HG02981 (cell line): ENCODE data around the gene GPT2.
A peak's percentile ranks its signal among the peaks of the same experiment; 100 is the strongest.

Source experiments
- ATAC-seq: cut with Tn5 transposase; IDR thresholded peaks from one replicate; pipeline ENCODE4 v1.9.1; 2021; ENCODE audit warnings: mild to moderate bottlenecking, moderate library complexity; ENCODE audit not compliant: unreplicated experiment

The GPT2 gene, protein sequence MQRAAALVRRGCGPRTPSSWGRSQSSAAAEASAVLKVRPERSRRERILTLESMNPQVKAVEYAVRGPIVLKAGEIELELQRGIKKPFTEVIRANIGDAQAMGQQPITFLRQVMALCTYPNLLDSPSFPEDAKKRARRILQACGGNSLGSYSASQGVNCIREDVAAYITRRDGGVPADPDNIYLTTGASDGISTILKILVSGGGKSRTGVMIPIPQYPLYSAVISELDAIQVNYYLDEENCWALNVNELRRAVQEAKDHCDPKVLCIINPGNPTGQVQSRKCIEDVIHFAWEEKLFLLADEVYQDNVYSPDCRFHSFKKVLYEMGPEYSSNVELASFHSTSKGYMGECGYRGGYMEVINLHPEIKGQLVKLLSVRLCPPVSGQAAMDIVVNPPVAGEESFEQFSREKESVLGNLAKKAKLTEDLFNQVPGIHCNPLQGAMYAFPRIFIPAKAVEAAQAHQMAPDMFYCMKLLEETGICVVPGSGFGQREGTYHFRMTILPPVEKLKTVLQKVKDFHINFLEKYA

GRCh38 chr16:46883690-46884512 is at the start of gene GPT2:
Gene GPT2 (plus strand): TSS chr16:46884362. CDS start chr16:46884716, 354 bp downstream.
- peak; percentile 96 for ATAC-seq

DNA sequence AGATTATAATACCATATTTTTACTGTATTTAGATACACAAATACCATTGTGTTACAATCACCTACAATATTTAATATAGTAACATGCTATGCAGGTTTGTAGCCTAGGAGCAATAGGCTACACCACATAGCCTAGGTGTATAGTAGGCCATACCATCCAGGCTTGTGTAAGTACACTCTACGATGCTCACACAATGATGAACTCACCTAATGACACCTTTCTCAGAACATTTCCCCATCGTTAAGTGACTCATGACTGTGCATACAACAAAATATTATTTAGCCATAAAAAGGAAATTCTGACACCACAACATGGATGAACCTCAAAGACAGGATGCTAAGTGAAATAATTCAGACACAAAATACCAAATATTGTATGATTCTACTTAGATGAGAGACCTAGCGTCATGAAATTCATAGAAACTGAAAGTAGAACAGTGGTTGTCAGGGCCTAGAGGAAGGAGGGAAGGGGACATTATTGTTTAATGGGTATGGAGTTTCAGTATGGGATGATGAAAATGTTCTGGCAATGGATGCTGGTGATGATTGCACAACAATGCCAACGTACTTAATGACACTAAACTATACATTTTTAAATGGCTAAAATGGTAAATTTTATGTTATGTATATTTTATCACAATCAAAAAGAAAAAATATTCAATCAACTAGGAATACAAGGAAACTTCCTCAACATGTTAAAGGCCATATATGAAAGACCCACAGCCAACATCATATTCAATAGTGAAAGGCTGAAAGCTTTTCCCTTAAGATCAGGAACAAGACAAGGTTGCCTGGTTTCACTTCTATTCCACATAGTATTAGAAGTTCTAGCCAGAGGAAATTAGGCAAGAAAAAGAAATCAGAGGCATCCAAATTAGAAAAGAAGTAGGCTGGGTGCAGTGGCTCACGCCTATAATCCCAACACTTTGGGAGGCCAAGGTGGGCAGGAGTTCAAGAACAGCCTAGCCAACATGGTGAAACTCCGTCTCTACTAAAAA is 47.3 kb upstream of the GPT2 start:
- ATAC-seq: no peak

DNA sequence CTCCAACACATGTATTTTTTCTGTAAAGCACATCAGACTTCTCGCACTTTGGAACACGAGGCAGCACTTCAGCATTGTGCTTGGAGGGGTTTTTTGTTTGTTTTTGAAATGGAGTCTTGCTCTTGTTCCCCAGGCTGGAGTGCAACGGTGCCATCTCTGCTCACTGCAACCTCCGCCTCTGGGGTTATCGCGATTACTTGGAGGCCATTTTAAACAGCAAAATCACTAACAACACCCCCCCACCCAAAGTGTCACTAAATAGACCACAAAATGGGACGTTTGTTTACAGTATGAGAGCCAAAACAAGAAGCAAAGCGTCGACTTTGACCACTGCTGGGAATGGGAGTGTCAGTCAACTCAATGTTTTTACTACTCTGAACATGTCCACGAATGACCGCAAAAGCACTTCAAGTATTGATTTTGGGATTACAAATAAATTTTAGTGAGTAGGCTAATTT is 44.1 kb upstream of the GPT2 start:
- no peak for ATAC-seq

DNA sequence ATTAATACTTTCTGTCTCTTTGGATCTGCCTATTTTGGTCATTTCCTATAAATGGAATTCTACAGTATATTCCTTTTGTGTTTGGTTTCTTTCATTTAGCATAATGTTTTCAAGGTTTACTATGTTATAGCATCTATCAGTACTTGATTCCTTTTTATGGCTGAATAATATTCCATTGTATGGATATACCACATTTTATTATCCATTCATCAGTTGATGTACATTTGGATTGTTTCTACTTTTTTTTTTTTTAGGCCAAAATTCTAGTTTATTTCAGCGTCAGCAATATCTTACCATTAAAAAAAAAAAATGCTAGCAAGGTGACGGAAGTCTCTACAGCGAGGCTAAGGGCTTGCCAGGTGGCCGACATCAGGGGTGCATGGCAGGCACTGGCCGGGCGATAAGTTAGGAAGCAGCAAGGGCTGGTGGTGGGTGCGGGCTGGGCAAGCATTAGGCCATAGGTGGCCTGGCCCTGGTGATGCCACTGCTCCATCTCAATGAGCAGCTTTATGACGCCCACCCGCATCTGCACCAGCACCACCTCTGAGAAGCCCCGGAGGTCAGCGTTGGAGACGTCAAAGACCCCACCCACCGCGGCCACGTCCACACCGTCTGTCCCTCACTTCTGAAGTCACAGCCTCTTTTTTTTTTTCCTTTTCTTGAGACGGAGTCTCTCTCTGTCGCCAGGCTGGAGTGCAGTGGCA is 41.8 kb upstream of the GPT2 start:
- ATAC-seq: no peak

DNA sequence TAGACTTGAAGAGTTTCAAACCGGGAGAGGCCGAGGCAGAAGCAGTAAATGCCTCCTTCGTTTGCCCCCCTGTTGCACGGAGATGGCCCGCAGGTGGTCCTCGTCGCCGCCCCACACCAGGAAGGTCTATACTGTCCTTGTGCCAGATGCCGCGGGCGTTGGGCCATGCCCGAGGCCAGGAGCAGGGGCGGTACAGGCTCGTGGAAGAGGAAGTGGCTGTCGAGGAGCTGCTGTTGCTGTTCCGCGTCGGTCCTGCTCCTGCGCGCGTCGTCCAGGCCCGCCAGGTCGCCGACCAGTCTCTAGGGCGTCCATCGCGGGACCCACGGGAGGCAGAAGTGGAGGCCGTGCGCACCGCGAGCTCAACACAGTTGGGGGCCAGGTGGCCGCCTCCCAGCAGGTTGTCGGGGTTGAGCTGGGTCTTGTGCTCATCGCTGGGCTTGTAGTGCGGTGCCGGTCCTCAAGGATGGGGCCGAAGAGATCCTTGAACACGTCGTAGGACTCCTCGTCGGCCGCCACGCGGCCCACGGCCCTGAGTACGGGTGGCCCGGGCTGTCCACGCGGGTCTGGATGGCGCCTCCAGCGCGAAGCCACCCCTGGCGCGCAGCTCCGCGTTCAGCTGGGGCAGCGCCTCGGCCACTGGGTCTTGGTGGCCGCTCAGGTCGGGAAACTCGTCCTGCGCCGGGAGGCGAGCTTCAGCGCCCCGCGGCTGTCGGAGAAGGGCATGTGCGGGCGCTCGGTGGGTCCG is 40.1 kb upstream of the GPT2 start:
- ATAC-seq: no peak

DNA sequence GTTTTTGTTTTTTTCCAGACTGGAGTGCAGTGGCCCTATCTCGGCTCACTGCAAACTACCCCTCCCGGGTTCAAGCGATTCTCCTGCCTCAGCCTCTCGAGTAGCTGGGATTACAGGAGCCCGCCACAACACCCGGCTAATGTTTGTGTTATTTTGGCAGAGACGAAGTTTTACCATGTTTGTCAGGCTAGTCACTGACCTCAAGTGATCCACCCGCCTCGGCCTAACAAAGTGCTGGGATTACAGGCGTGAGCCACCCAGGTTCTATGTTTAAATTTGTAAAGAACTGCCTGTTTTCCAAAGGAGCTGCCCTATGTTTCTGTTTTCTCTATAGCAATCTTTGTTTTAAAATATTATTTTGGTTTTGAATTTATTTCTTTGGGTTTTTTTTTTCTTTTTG is 39.4 kb upstream of the GPT2 start:
- ATAC-seq: no peak

- no peak for ATAC-seq
Measured at GRCh38 chr16:46845952-46846351, 38.2 kb upstream of the GPT2 start.

GRCh38 chr16:46848768-46849764 is 35.1 kb upstream of the GPT2 start:
- ATAC-seq: no peak

GRCh38 chr16:46850619-46851555 is 33.3 kb upstream of the GPT2 start:
- no peak for ATAC-seq

GRCh38 chr16:46852130-46852529 is 32.0 kb upstream of the GPT2 start:
- no peak for ATAC-seq

DNA sequence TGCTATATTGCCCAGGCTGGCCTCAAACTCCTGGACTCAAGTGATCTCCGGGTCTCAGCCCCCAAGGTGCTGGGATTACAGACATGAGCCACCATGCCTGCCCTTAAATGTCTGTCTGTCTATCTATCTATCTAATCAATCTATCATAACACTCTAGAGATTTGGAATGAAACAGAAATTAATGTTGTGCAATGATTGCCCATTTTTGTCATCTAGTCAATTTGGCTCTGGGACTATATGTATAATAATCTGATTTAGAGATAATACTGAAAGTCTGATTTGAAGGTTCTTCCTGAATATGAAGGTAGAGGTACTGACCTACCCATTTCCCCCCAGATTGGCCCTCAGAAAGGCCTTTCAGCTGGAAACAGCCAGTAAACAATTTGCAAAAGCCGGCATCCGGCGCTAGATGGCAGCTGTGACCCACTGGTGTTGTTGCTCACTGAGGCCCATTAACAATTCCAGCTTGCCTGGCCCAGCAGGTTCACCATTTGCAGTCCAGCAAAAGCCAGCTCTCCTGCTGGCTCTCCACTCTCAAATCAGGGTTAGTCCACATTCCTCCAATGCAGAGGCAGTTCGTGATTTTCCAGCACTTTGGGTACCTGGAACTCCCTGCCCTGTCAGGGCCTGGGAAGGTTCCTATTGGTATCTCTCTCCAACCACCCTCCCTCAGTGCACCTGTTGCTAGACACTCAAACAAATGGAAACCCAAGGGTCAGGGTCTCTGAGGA is 30.3 kb upstream of the GPT2 start:
- no peak for ATAC-seq

- no peak for ATAC-seq
Measured at GRCh38 chr16:46854846-46855245, 29.3 kb upstream of the GPT2 start.

DNA sequence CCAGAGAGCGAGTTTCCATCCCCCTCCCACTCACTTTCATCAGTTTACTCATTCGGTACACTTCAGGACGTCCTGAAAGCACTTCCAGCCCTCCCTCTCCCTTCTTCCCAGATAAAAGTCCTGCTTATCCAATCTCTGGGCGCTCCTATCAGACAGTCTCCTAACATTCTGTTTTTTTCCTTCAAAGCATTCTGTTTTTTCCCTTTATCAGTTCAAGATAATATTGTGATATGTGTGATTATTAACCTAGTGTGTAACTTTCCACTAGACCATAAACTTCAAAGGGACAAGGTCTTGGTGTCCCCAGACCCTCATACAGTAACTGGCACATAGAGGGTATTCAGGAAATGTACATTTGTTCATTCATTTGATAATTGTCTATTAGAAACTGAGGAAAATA is 28.8 kb upstream of the GPT2 start:
- ATAC-seq: no peak

DNA sequence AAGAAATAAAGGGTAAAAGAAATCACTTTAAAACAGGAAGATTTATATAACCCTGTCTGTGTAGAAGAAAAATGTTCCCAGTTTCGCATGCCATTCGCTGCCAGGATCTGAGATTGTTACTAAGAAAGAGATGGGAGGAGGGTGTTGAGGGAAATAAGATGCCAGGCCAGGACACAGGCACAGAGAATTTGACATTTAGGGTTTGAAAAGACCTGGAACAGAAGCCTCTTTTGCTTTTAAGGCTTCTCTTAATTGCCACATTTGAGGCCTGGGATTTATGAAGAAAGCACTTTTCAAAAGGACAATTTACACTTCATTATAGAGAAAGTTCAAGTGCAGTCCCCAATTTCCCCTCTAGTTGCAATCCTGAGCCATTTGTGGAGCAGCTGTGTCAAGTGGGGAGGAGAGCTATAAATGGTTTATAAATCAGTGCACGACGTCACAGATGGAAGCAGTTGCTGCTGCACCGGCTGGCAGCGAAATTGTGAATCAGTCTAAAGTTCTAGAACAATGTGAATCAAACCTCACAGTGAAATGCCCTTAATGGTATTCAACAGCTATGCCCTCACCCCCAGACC is 26.7 kb upstream of the GPT2 start:
- ATAC-seq: no peak

DNA sequence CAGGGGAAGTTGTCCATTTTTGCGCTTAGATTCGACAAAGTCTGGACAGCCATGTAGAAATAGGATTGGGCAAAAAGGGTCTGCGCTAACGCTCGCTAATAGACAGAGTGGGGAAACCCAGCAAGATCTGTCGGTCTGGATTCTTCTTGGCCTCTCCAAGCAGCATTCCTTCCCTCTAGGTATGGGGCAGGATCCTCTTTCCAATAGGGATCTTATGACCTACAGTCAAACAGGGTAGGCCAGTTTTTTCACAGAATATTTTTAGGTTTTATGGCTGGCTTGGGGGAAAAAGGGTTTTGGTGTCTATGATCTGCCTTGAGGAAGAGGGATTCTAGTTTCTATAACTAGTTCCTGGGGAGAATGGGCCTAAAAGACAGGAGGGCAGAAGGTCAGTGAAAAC is 26.0 kb upstream of the GPT2 start:
- ATAC-seq: no peak

GRCh38 chr16:46859719-46860152 is 24.4 kb upstream of the GPT2 start:
- no peak for ATAC-seq
